Smooth muscle cell of bladder (primary cell): ENCODE measurements around the gene CHAC2. TPM values are rescaled to one million over a fixed set of nuclear protein-coding genes. Genes with fewer than 3 reads are reported as not detected.

Experiments
- total RNA-seq: library from RNA; depleted of rRNA; stranded (reverse); fragments of >200 nt; gene quantifications from 2 replicates; pipeline ENCODE4 v1.2.3, GENCODE V29; 2014

The CHAC2 gene
- 1.1 and 1.3 TPM in 2 replicates for total RNA-seq

DNA sequence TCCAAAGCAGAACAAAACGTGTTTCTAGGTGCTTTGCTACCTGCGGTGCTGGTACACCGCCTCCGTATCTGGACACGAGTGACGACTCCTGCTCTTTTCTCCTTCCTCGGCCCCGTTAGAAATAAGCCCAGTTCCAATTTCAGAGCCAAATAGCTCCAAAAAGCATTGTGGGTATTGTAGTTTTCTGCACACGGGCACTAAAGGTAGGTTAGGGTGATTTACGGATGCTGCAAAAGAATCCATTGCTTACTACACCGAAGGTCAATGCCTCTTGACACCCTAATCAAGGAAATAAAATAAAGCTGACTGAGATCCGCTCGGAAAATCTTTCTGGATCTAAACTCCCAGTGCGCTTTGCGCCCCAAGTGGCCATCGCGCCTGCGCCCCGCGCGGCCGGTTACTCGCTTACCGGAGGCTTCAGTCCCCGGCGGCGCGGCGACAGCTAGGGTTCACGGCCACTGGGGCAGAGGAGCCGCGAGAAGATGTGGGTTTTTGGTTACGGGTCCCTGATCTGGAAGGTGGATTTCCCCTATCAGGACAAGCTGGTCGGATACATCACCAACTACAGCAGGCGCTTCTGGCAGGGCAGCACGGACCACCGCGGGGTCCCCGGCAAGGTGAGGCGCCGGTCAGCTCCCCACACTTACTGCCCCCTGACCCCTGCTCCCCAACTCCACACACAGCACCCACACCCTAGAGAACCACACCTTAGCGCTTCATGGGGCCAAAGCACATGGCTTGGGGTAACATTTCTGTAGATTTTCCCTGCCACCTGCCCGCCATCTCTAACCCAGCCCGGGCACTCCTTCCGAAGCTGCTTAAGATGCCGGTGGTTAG is at the start of gene CHAC2:
Gene CHAC2 (plus strand): TSS at position 400 of the 837 bp plus-strand sequence. CDS start 83 bp downstream, at position 483.

DNA sequence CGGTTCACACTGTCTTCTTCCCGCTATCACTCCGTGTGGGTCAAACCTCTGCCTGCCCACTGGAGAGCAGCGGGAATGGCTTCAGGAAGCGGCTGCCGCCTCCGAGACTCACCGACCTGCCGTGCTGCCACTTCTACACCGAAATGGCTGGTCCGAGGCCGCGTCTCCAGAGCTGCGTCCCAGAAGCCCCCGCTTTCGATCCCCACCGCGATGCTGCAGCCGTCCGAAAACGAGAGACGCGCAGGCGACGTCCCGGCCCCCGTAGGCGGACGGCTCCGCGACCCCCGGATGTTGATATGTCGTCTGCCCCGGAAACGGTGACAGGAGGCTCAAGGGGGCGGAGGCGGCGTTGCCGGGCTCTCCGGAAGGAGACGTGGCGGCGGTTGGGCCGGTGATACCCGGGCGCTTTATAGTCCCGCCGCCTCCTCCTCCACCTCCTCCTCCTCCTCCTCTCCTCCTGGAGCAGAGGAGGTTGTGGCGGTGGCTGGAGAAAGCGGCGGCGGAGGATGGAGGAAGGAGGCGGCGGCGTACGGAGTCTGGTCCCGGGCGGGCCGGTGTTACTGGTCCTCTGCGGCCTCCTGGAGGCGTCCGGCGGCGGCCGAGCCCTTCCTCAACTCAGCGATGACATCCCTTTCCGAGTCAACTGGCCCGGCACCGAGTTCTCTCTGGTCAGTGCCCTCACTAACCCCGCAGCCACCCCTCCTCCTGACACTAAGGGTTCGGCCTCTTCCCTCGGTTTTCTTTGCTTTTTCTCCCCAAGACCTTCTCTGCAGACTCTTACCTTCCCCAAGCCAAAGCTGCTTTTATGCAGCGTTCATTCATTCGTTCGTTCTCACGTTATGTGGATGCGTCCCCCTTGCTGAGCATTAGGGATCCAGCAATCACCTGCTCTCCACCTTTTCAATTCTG is 19.4 kb downstream of the CHAC2 start, which contains the start of the genes ASB3 and ERLEC1:
Gene ASB3 (minus strand): TSS at position 249 of the 909 bp plus-strand sequence. CDS start 21,381 bp downstream, outside the sequence.
Gene ERLEC1 (plus strand): TSS at position 340 of the 909 bp plus-strand sequence. CDS start 167 bp downstream, at position 507.

Other genes with a start within 250 kb of the CHAC2 start
- 23.1 and 23.3 TPM in 2 replicates for gene ASB3, start 19.1 kb downstream of the CHAC2 start, total RNA-seq
- gene ERLEC1, start 19.2 kb downstream of the CHAC2 start, total RNA-seq, result 131 and 193 TPM in 2 replicates
- 0.71 and 0.74 TPM in 2 replicates for gene GPR75, start 92.2 kb downstream of the CHAC2 start, total RNA-seq
- gene PSME4, start 203.2 kb downstream of the CHAC2 start, total RNA-seq, result 20.8 and 23.5 TPM in 2 replicates